ENCODE results near the gene KIAA1210. TPM values are rescaled to one million over a fixed set of nuclear protein-coding genes. Genes with fewer than 3 reads are reported as not detected.

KIAA1210 gene
- total RNA-seq (2014; rRNA removed; shearing (Covaris generic)), result not detected in 2 replicates

GRCh38 chrX:119127650-119128049 is at the start of gene KIAA1210:
TSS of gene KIAA1210 (minus strand) at chrX:119127812. CDS start at chrX:119123642, 4,170 bp downstream.
- DNase-seq (ENCODE audit: low spot score), result no peak

GRCh38 chrX:119177278-119177677 is 49.7 kb upstream of the KIAA1210 start:
- DNase-seq (ENCODE audit: low spot score), result no peak

- DNase-seq (ENCODE audit: low spot score), result no peak
Measured at GRCh38 chrX:119174900-119175299, 47.3 kb upstream of the KIAA1210 start.

- no peak for DNase-seq (ENCODE audit: low spot score)
Measured at GRCh38 chrX:119168104-119168503, 40.5 kb upstream of the KIAA1210 start.

GRCh38 chrX:119158226-119158625 is 30.6 kb upstream of the KIAA1210 start:
- no peak for DNase-seq (ENCODE audit: low spot score)

- DNase-seq (ENCODE audit: low spot score), result no peak
Measured at GRCh38 chrX:119156241-119156640, 28.6 kb upstream of the KIAA1210 start.

- no peak for DNase-seq (ENCODE audit: low spot score)
Measured at GRCh38 chrX:119155416-119156035, 27.9 kb upstream of the KIAA1210 start.

GRCh38 chrX:119151051-119151380 is 23.4 kb upstream of the KIAA1210 start:
- DNase-seq (ENCODE audit: low spot score), result no peak

GRCh38 chrX:119150163-119151050 is 22.8 kb upstream of the KIAA1210 start:
- DNase-seq (ENCODE audit: low spot score), result no peak

GRCh38 chrX:119147486-119147885 is 19.9 kb upstream of the KIAA1210 start:
- DNase-seq (ENCODE audit: low spot score), result peak; percentile 36

GRCh38 chrX:119145241-119145653 is 17.6 kb upstream of the KIAA1210 start:
- DNase-seq (ENCODE audit: low spot score), result peak; percentile 28

GRCh38 chrX:119134466-119134865 is 6.9 kb upstream of the KIAA1210 start:
- DNase-seq (ENCODE audit: low spot score), result no peak

GRCh38 chrX:119132961-119133360 is 5.3 kb upstream of the KIAA1210 start:
- no peak for DNase-seq (ENCODE audit: low spot score)

- DNase-seq (ENCODE audit: low spot score), result no peak
Measured at GRCh38 chrX:119132316-119132715, 4.7 kb upstream of the KIAA1210 start.

GRCh38 chrX:119130911-119131310 is 3.3 kb upstream of the KIAA1210 start:
- no peak for DNase-seq (ENCODE audit: low spot score)

GRCh38 chrX:119121341-119121740 is 6.3 kb downstream of the KIAA1210 start:
- DNase-seq (ENCODE audit: low spot score), result no peak

GRCh38 chrX:119118780-119119395 is 8.7 kb downstream of the KIAA1210 start:
- peak; percentile 69 for DNase-seq (ENCODE audit: low spot score)

GRCh38 chrX:119107206-119107605 is 20.4 kb downstream of the KIAA1210 start:
- no peak for DNase-seq (ENCODE audit: low spot score)

- no peak for DNase-seq (ENCODE audit: low spot score)
Measured at GRCh38 chrX:119105826-119106225, 21.8 kb downstream of the KIAA1210 start.

- DNase-seq (ENCODE audit: low spot score), result no peak
Measured at GRCh38 chrX:119101168-119101567, 26.4 kb downstream of the KIAA1210 start.

GRCh38 chrX:119095936-119096335 is 31.7 kb downstream of the KIAA1210 start:
- no peak for DNase-seq (ENCODE audit: low spot score)

GRCh38 chrX:119094819-119095218 is 32.8 kb downstream of the KIAA1210 start:
- DNase-seq (ENCODE audit: low spot score), result no peak

All from HT-29 (cell line).